OCI-LY7 (cell line): ENCODE results near the gene RPL22.

Experiments
- CTCF ChIP-seq: fragments of 200-600 bp; sonication (generic); conservative IDR thresholded peaks from 2 replicates; pipeline ENCODE4 v1.5.1; 2014; ENCODE audit warnings: mild to moderate bottlenecking, antibody characterized with exemption, low read length, moderate library complexity, mixed read lengths
- EZH2phosphoT487 ChIP-seq: fragments of 200-600 bp; sonication (generic); IDR thresholded peaks from 2 replicates; pipeline ENCODE4 v1.6.1; 2018; ENCODE audit warnings: low read depth, borderline replicate concordance, mild to moderate bottlenecking, mixed run types, antibody characterized with exemption, low read length, moderate library complexity, mixed read lengths

- TF ChIP-seq CTCF, result no peak
- TF ChIP-seq EZH2phosphoT487, result no peak
Measured at GRCh38 chr1:6168947-6169586, 30.3 kb downstream of the RPL22 start.
